Measurements from ENCODE around the gene CLDN11. TPM values are rescaled to one million over a fixed set of nuclear protein-coding genes. Genes with fewer than 3 reads are reported as not detected.

Gene CLDN11
- total RNA-seq, 1 experiment from 2014 or later, result 12.1 TPM

DNA sequence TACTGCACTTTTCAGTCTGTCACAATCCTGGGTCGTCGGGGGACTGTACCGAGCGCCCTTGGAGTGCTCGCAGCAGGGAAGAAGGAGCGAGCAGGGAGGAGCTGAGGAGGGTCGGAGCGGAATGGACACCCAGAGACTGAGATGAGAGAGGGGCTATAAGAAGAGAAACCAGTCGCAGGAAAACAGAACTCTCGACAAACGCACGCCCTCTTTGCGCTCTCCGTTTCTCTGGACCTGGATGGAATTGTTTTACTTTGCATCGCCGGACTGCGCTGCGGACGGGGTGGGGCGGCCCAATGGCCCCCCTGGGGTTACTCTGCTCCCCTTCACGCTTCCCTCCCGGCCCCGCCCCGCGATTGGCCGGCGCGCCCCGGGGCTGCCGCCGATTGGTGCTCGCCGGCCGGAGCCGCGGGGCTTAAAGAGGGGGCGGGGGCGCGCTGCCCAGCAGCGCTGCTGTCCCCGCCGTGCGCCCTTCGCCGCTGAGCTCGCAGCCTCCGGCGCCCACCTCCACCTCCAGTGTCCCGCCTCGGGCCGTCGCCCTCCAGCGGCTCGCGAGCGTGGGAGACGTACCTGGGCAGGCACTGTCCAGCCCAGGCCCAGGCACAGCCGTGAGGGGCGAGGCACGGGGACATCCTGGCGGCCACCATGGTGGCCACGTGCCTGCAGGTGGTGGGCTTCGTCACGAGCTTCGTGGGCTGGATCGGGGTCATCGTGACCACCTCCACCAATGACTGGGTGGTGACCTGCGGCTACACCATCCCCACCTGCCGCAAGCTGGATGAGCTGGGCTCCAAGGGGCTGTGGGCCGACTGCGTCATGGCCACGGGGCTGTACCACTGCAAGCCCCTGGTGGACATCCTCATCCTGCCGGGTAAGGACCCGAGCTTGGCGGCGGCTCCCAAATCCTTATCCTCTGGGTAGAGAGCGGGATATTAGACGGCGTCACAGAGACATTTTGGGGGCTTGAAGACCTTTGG is at the start of gene CLDN11 (continued):
- TF ChIP-seq, protein P1, sequence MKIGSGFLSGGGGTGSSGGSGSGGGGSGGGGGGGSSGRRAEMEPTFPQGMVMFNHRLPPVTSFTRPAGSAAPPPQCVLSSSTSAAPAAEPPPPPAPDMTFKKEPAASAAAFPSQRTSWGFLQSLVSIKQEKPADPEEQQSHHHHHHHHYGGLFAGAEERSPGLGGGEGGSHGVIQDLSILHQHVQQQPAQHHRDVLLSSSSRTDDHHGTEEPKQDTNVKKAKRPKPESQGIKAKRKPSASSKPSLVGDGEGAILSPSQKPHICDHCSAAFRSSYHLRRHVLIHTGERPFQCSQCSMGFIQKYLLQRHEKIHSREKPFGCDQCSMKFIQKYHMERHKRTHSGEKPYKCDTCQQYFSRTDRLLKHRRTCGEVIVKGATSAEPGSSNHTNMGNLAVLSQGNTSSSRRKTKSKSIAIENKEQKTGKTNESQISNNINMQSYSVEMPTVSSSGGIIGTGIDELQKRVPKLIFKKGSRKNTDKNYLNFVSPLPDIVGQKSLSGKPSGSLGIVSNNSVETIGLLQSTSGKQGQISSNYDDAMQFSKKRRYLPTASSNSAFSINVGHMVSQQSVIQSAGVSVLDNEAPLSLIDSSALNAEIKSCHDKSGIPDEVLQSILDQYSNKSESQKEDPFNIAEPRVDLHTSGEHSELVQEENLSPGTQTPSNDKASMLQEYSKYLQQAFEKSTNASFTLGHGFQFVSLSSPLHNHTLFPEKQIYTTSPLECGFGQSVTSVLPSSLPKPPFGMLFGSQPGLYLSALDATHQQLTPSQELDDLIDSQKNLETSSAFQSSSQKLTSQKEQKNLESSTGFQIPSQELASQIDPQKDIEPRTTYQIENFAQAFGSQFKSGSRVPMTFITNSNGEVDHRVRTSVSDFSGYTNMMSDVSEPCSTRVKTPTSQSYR (CRISPR knock-in tag; IDR thresholded peaks at IDR 0.05), result peak; percentile 87; the same call in 1 of the 2 replicates
- TF ChIP-seq ZNF671 (CRISPR knock-in tag; IDR thresholded peaks at IDR 0.05), result no peak
- peak; percentile 87 for TF ChIP-seq TEAD1 (CRISPR knock-in tag; IDR thresholded peaks at IDR 0.05)
- 0 out of 2 replicates have a peak, but pooled peaks have one; percentile 31 for TF ChIP-seq TEAD4 (CRISPR knock-in tag; IDR thresholded peaks at IDR 0.05)
- TF ChIP-seq, protein P2, sequence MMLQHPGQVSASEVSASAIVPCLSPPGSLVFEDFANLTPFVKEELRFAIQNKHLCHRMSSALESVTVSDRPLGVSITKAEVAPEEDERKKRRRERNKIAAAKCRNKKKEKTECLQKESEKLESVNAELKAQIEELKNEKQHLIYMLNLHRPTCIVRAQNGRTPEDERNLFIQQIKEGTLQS (CRISPR knock-in tag; conservative IDR thresholded peaks at IDR 0.05), result 0 out of 2 replicates have a peak, but pooled peaks have one; percentile 49
- peak; percentile 98 for TF ChIP-seq ZNF232 (CRISPR knock-in tag; IDR thresholded peaks at IDR 0.05)
- peak; percentile 98 for TF ChIP-seq FOXP1 (CRISPR knock-in tag; IDR thresholded peaks at IDR 0.05; ENCODE audit: borderline replicate concordance)
- TF ChIP-seq, protein P3, sequence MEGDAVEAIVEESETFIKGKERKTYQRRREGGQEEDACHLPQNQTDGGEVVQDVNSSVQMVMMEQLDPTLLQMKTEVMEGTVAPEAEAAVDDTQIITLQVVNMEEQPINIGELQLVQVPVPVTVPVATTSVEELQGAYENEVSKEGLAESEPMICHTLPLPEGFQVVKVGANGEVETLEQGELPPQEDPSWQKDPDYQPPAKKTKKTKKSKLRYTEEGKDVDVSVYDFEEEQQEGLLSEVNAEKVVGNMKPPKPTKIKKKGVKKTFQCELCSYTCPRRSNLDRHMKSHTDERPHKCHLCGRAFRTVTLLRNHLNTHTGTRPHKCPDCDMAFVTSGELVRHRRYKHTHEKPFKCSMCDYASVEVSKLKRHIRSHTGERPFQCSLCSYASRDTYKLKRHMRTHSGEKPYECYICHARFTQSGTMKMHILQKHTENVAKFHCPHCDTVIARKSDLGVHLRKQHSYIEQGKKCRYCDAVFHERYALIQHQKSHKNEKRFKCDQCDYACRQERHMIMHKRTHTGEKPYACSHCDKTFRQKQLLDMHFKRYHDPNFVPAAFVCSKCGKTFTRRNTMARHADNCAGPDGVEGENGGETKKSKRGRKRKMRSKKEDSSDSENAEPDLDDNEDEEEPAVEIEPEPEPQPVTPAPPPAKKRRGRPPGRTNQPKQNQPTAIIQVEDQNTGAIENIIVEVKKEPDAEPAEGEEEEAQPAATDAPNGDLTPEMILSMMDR (IDR thresholded peaks at IDR 0.05), result no peak
- peak; percentile 98 for TF ChIP-seq RELA (CRISPR knock-in tag; IDR thresholded peaks at IDR 0.05; ENCODE audit: borderline replicate concordance)
- peak; percentile 86 for TF ChIP-seq SMAD4 (CRISPR knock-in tag; IDR thresholded peaks at IDR 0.05)
- TF ChIP-seq FOXK1 (CRISPR knock-in tag; IDR thresholded peaks at IDR 0.05), result peak; percentile 84
- no peak for TF ChIP-seq JAZF1 (CRISPR knock-in tag; IDR thresholded peaks at IDR 0.05)
- peak; percentile 92 for TF ChIP-seq ZBTB21 (CRISPR knock-in tag; IDR thresholded peaks at IDR 0.05; ENCODE audit: borderline replicate concordance)
- no peak for TF ChIP-seq GABPB1 (CRISPR knock-in tag; IDR thresholded peaks at IDR 0.05)
- no peak for TF ChIP-seq NFATC4 (CRISPR knock-in tag; IDR thresholded peaks at IDR 0.05)
- peak; percentile 96; the same call in 1 of the 2 replicates for TF ChIP-seq CREB1 (CRISPR knock-in tag; IDR thresholded peaks at IDR 0.05)
- TF ChIP-seq, protein P4, sequence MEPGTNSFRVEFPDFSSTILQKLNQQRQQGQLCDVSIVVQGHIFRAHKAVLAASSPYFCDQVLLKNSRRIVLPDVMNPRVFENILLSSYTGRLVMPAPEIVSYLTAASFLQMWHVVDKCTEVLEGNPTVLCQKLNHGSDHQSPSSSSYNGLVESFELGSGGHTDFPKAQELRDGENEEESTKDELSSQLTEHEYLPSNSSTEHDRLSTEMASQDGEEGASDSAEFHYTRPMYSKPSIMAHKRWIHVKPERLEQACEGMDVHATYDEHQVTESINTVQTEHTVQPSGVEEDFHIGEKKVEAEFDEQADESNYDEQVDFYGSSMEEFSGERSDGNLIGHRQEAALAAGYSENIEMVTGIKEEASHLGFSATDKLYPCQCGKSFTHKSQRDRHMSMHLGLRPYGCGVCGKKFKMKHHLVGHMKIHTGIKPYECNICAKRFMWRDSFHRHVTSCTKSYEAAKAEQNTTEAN (CRISPR knock-in tag; IDR thresholded peaks at IDR 0.05), result peak; percentile 95; the same call in 1 of the 2 replicates
- peak; percentile 91 for TF ChIP-seq ZNF138 (CRISPR knock-in tag; conservative IDR thresholded peaks at IDR 0.05)
- TF ChIP-seq GTF2I (CRISPR knock-in tag; conservative IDR thresholded peaks at IDR 0.05), result no peak
- TF ChIP-seq ZNF423 (CRISPR knock-in tag; IDR thresholded peaks at IDR 0.05), result no peak
- TF ChIP-seq FOXJ3 (CRISPR knock-in tag; IDR thresholded peaks at IDR 0.05; ENCODE audit: borderline replicate concordance), result no peak
- no peak for TF ChIP-seq HMGA2 (CRISPR knock-in tag; IDR thresholded peaks at IDR 0.05)
- TF ChIP-seq NR1H2 (CRISPR knock-in tag; IDR thresholded peaks at IDR 0.05), result no peak
- no peak for TF ChIP-seq GRHL2 (CRISPR knock-in tag; IDR thresholded peaks at IDR 0.05; ENCODE audit: insufficient replicate concordance, severe bottlenecking)
- TF ChIP-seq TP53 (CRISPR knock-in tag; IDR thresholded peaks at IDR 0.05), result no peak; the same call in none of the 2 replicates
- peak; percentile 89 for TF ChIP-seq NFE2L1 (CRISPR knock-in tag; IDR thresholded peaks at IDR 0.05)
- peak; percentile 58 for TF ChIP-seq NFYB (CRISPR knock-in tag; conservative IDR thresholded peaks at IDR 0.05; ENCODE audit: low read depth)
- no peak for TF ChIP-seq SOX15 (CRISPR knock-in tag; IDR thresholded peaks at IDR 0.05)
- no peak for TF ChIP-seq ERG (CRISPR knock-in tag; IDR thresholded peaks at IDR 0.05)
- TF ChIP-seq KAT7 (CRISPR knock-in tag; IDR thresholded peaks at IDR 0.05; ENCODE audit: borderline replicate concordance), result peak; percentile 69; the same call in 1 of the 2 replicates
- 0 out of 2 replicates have a peak, but pooled peaks have one; percentile 53 for TF ChIP-seq ZNF416 (CRISPR knock-in tag; IDR thresholded peaks at IDR 0.05)
- no peak for TF ChIP-seq ELF4 (CRISPR knock-in tag; IDR thresholded peaks at IDR 0.05; ENCODE audit: low read depth)
- TF ChIP-seq OVOL2 (CRISPR knock-in tag; IDR thresholded peaks at IDR 0.05; ENCODE audit: borderline replicate concordance), result no peak

Data from WTC11 (cell line).